DOHH2 (cell line): ENCODE data around the gene KLHL2.
A peak's percentile ranks its signal among the peaks of the same experiment; 100 is the strongest.

Experiments used
- H3F3A ChIP-seq: fragments of 200-600 bp; sonication (generic), shearing (Covaris generic); 2 replicates; pipeline ENCODE4 v1.6.0; 2016; ENCODE audit warnings: antibody characterized with exemption, mild to moderate bottlenecking; ENCODE audit not compliant: control insufficient read depth, insufficient read depth
- H3K27ac ChIP-seq: fragments of 200-600 bp; sonication (generic); 2 replicates; pipeline ENCODE4 v1.5.1; 2014; ENCODE audit warnings: low read depth, mild to moderate bottlenecking, low read length, moderate library complexity
- H3K27me3 ChIP-seq: fragments of 200-600 bp; sonication (generic); 2 replicates; pipeline ENCODE4 v1.6.1; 2014; ENCODE audit warnings: mild to moderate bottlenecking, low read length, mixed read lengths; ENCODE audit not compliant: control insufficient read depth
- H3K36me3 ChIP-seq: fragments of 200-600 bp; sonication (generic); 2 replicates; pipeline ENCODE4 v1.6.1; 2014; ENCODE audit warnings: mild to moderate bottlenecking, low read length, moderate library complexity, mixed read lengths; ENCODE audit not compliant: control insufficient read depth
- H3K4me1 ChIP-seq: fragments of 200-600 bp; sonication (generic); 2 replicates; pipeline ENCODE4 v1.6.1; 2014; ENCODE audit warnings: mild to moderate bottlenecking, low read length, mixed read lengths; ENCODE audit not compliant: control insufficient read depth
- H3K4me2 ChIP-seq: fragments of 200-600 bp; sonication (generic); 2 replicates; pipeline ENCODE4 v1.6.0; 2014; ENCODE audit warnings: mild to moderate bottlenecking, low read length, moderate library complexity
- H3K4me3 ChIP-seq: fragments of 200-600 bp; sonication (generic); 2 replicates; pipeline ENCODE4 v1.5.1; 2014; ENCODE audit warnings: mild to moderate bottlenecking, low read length, mixed read lengths
- H3K79me2 ChIP-seq: fragments of 200-600 bp; sonication (generic); 2 replicates; pipeline ENCODE4 v1.6.1; 2014; ENCODE audit warnings: mild to moderate bottlenecking, low read length, mixed read lengths; ENCODE audit not compliant: control insufficient read depth
- H3K9me2 ChIP-seq: fragments of 200-600 bp; sonication (generic); replicated peaks from 2 replicates; pipeline ENCODE4 v1.6.1; 2014; ENCODE audit warnings: mild to moderate bottlenecking, low read length, mixed read lengths; ENCODE audit not compliant: control insufficient read depth
- H3K9me3 ChIP-seq: fragments of 200-600 bp; sonication (generic); 2 replicates; pipeline ENCODE4 v1.6.1; 2014; ENCODE audit warnings: antibody characterized with exemption, low read length, mixed read lengths; ENCODE audit not compliant: control insufficient read depth, insufficient read depth
- H4K20me1 ChIP-seq: fragments of 200-600 bp; sonication (generic); 2 replicates; pipeline ENCODE4 v1.6.0; 2014; ENCODE audit warnings: low read depth, mild to moderate bottlenecking, antibody characterized with exemption, low read length, moderate library complexity; ENCODE audit not compliant: control insufficient read depth, insufficient read depth
- CTCF ChIP-seq: fragments of 200-600 bp; sonication (generic); IDR thresholded peaks from one replicate; pipeline ENCODE4 v1.5.1; 2014; ENCODE audit warnings: antibody characterized with exemption, mild to moderate bottlenecking, low read depth, low read length; ENCODE audit not compliant: poor library complexity, severe bottlenecking
- EZH2phosphoT487 ChIP-seq: fragments of 200-600 bp; sonication (generic); IDR thresholded peaks from 2 replicates; pipeline ENCODE4 v1.6.1; 2017; ENCODE audit warnings: borderline replicate concordance, mild to moderate bottlenecking, antibody characterized with exemption, low read length, moderate library complexity, mixed read lengths

Gene KLHL2

GRCh38 chr4:165293061-165293460 lies 85.7 kb downstream of the KLHL2 start:
- peaks cover 14% of the 10 kb centered on the region for H3F3A ChIP-seq
- no peak overlapping the region for H3K27ac ChIP-seq
- no peak overlapping the region for H3K4me3 ChIP-seq
- H3K9me2 ChIP-seq, result no peaks in the 10 kb centered on the region
- peaks cover 9% of the 10 kb centered on the region; the same call in 1 of the 2 replicates for H3K36me3 ChIP-seq
- no peak overlapping the region for H3K4me2 ChIP-seq
- no peaks in the 10 kb centered on the region for H3K27me3 ChIP-seq
- no peaks in the 10 kb centered on the region for H3K79me2 ChIP-seq
- H3K9me3 ChIP-seq, result no peaks in the 10 kb centered on the region
- no peak for TF ChIP-seq CTCF
- TF ChIP-seq EZH2phosphoT487, result no peak
- no peaks in the 10 kb centered on the region for H4K20me1 ChIP-seq
- H3K4me1 ChIP-seq, result peaks cover 51% of the 10 kb centered on the region

GRCh38 chr4:165293927-165294649 lies 86.7 kb downstream of the KLHL2 start:
- Histone ChIP-seq H3K4me1 (peaks cover 42% of the 10 kb centered on the region), H3K27me3 (no peaks in the 10 kb centered on the region), H3K4me3 (peak overlapping the region; percentile 56), H3K9me2 (no peaks in the 10 kb centered on the region), H3K9me3 (no peaks in the 10 kb centered on the region), H3K79me2 (no peaks in the 10 kb centered on the region), H3K27ac (peak overlapping the region; percentile 77), H3K36me3 (peaks cover 8% of the 10 kb centered on the region; the same call in 1 of the 2 replicates), H3F3A (peaks cover 14% of the 10 kb centered on the region), H4K20me1 (no peaks in the 10 kb centered on the region), H3K4me2 (peak overlapping the region; percentile 83)
- TF ChIP-seq EZH2phosphoT487, result no peak
- no peak for TF ChIP-seq CTCF

- Histone ChIP-seq H3F3A (peaks cover 14% of the 10 kb centered on the region), H3K4me2 (peak overlapping the region; percentile 83), H4K20me1 (no peaks in the 10 kb centered on the region), H3K4me1 (peaks cover 39% of the 10 kb centered on the region), H3K9me2 (no peaks in the 10 kb centered on the region), H3K27me3 (no peaks in the 10 kb centered on the region), H3K36me3 (peaks cover 8% of the 10 kb centered on the region; the same call in 1 of the 2 replicates), H3K9me3 (no peaks in the 10 kb centered on the region), H3K79me2 (no peaks in the 10 kb centered on the region), H3K4me3 (peak overlapping the region; percentile 56), H3K27ac (peak overlapping the region; percentile 77)
- TF ChIP-seq EZH2phosphoT487, result no peak
- TF ChIP-seq CTCF, result no peak
These were observed 87.5 kb downstream of the KLHL2 start for GRCh38 chr4:165294907-165295306.
